ENCODE results near the gene EPHA8.

EPHA8 gene

DNA sequence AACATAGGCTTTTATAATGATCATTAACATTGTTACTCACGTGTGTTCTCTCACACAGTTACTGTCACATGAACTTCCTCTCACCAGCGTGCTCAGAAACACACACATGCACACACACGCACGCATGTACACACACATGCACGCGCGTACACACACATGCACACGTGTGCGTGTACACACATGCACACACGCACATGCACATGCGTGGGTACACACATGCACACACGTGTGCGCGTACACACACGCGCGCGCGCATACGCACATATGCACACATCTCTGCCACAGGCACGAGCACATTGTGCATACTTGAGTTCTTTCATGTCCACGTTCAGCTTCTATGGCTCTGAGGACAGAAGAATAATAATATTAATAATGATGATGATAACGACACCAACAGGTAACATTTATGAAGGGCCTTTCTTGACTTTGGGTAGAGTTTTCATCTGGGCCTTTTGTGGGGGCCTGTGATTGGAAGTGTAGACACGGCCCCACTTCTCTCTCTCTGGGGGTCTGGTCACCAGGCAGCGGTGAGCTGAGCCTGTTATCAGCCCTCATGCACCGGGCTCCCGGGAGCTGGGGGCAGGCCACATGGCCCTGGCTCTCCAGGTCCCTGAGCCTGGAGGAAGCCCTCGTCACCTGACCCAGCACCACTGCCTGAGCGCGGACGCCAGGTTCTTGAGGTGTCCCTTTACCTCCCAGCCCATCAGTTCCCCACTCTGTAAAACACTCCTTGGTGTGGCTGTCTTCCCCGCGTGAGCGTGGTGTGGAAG, 7.0 kb downstream of the EPHA8 start:
- Mint-ChIP-seq H3K27ac (no peak overlapping the region), H3K4me3 (no peak overlapping the region), H3K4me1 (no peaks in the 10 kb centered on the region), H3K36me3 (no peaks in the 10 kb centered on the region), H3K9me3 (no peaks in the 10 kb centered on the region), H3K27me3 (peaks cover 7% of the 10 kb centered on the region)

DNA sequence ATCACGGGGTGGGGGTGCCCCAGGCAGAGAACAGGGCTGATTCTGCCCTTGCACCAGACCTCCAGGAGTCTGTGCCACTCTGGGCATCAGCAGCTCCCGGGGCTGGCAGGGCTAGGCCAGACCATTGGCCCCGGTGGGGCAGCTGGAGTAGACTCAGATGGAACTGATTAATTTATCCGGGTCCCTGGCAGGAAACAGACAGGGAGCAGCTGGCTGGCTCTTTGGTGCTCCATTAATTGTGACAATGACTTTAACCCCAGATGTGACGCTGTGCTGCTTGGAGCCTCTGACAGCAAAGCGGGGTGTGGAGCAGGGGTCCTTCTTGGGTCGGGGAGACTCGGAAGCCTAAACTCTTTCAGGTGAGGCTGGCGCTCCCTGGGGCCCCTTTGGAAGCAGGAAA, 9.5 kb downstream of the EPHA8 start:
- Mint-ChIP-seq H3K36me3 (no peaks in the 10 kb centered on the region), H3K27ac (no peak overlapping the region), H3K4me1 (no peaks in the 10 kb centered on the region), H3K4me3 (no peak overlapping the region), H3K27me3 (peaks cover 5% of the 10 kb centered on the region), H3K9me3 (no peaks in the 10 kb centered on the region)

DNA sequence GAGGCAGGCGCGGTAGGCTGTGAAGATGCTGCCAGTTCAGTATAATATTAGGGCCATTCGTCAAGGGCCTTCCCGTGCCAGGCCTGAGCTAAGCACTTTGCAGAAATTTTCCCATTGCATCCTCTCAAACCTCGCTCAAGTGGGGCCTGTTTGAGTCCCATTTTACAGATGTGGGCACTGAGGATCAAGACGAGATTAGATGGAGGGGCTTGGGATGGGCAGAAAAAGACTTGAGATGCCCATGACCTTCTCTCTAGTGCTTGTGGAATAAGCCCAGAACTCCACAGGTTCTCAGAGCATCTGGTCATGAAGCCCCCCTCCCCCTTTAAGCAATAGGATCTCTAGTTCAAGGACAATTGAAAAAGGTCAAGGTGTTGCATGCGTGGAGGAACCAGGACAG, 9.9 kb downstream of the EPHA8 start:
- no peaks in the 10 kb centered on the region for H3K4me1 Mint-ChIP-seq
- H3K9me3 Mint-ChIP-seq: no peaks in the 10 kb centered on the region
- no peak overlapping the region for H3K27ac Mint-ChIP-seq
- H3K36me3 Mint-ChIP-seq: no peaks in the 10 kb centered on the region
- no peak overlapping the region for H3K4me3 Mint-ChIP-seq
- H3K27me3 Mint-ChIP-seq: peaks cover 5% of the 10 kb centered on the region

DNA sequence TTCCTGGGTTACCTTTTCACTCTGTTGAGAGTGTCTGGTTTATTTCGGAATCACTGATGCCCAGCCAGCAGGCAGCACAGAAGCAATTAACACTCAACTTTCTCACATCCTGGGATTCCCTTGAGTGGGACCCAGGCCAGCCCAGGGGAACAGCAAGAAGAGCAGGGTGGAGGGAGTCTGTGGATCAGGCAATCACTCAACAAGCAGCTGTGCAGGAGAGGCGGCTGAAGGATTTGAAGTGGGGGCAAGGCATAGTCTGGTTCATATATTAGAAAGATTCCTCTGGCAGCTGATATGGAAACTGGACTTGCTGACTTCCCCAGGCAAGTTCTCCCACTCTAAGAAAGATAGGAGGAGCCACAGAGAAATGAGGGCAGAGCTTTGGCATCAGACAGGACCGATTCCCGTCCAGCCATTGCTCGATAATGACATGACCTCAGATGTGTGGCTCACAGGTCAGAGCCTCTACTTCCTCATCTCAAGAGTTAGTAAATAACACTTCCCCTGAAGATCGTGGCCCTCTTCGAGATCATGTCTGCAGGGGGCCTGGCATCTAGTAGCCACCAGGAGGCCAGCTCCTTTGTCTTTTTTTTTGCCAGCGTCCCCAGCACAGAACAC, 12.4 kb downstream of the EPHA8 start:
- H3K27ac Mint-ChIP-seq: no peak overlapping the region
- no peak overlapping the region for H3K4me3 Mint-ChIP-seq
- H3K36me3 Mint-ChIP-seq: no peaks in the 10 kb centered on the region
- H3K4me1 Mint-ChIP-seq: no peaks in the 10 kb centered on the region
- peaks cover 5% of the 10 kb centered on the region for H3K27me3 Mint-ChIP-seq
- H3K9me3 Mint-ChIP-seq: no peaks in the 10 kb centered on the region

DNA sequence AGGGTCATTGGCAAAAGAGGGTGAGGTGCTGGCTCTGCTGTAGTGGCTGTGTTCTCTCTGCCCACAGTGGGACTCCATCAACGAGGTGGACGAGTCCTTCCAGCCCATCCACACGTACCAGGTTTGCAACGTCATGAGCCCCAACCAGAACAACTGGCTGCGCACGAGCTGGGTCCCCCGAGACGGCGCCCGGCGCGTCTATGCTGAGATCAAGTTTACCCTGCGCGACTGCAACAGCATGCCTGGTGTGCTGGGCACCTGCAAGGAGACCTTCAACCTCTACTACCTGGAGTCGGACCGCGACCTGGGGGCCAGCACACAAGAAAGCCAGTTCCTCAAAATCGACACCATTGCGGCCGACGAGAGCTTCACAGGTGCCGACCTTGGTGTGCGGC, 12.9 kb downstream of the EPHA8 start:
- no peaks in the 10 kb centered on the region for H3K9me3 Mint-ChIP-seq
- H3K4me3 Mint-ChIP-seq: no peak overlapping the region
- no peaks in the 10 kb centered on the region for H3K36me3 Mint-ChIP-seq
- H3K27me3 Mint-ChIP-seq: peaks cover 5% of the 10 kb centered on the region
- no peak overlapping the region for H3K27ac Mint-ChIP-seq
- no peaks in the 10 kb centered on the region for H3K4me1 Mint-ChIP-seq

DNA sequence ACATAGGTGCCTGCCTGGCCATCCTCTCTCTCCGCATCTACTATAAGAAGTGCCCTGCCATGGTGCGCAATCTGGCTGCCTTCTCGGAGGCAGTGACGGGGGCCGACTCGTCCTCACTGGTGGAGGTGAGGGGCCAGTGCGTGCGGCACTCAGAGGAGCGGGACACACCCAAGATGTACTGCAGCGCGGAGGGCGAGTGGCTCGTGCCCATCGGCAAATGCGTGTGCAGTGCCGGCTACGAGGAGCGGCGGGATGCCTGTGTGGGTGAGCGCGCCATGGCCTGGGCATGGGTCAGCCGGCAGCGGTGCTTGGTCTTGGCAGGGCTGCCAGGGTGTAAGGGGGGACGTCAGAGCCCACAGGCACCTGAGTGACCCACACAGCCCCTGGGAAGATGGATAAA, 13.3 kb downstream of the EPHA8 start:
- no peak overlapping the region for H3K27ac Mint-ChIP-seq

DNA sequence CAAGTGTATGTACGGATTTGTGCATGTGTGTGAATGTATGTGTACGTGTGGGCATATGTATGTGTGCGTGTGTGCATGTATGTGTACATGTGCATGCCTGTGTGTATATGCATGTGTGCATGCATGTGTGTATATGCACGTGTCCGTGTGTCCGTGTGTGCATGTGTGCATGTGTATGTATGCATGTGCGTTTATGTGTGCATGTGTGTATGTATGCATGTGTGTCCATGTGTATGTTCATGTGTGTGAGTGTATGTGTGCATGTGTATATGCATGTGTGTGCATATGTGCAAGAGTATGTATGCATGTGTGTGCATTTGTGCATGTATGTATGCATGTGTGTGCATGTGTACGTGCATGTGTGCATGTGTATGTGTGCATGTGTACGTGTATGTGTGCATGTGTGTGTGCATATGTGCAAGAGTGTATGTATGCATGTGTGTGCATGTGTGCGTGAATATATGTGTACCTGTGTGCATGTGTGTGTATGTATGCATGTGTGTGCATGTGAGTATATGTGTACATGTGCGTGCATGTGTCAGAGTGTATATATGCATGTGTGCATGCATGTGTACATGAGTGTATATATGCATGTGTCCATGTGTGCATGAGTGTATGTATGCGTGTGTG, 15.6 kb downstream of the EPHA8 start:
- no peaks in the 10 kb centered on the region for H3K9me3 Mint-ChIP-seq
- H3K27me3 Mint-ChIP-seq: peaks cover 5% of the 10 kb centered on the region
- no peak overlapping the region for H3K27ac Mint-ChIP-seq

More for the DNA sequence above, 13.3 kb downstream of the EPHA8 start:
- peaks cover 5% of the 10 kb centered on the region for H3K27me3 Mint-ChIP-seq
- no peak overlapping the region for H3K4me3 Mint-ChIP-seq
- H3K36me3 Mint-ChIP-seq: no peaks in the 10 kb centered on the region
- H3K4me1 Mint-ChIP-seq: no peaks in the 10 kb centered on the region
- H3K9me3 Mint-ChIP-seq: no peaks in the 10 kb centered on the region

DNA sequence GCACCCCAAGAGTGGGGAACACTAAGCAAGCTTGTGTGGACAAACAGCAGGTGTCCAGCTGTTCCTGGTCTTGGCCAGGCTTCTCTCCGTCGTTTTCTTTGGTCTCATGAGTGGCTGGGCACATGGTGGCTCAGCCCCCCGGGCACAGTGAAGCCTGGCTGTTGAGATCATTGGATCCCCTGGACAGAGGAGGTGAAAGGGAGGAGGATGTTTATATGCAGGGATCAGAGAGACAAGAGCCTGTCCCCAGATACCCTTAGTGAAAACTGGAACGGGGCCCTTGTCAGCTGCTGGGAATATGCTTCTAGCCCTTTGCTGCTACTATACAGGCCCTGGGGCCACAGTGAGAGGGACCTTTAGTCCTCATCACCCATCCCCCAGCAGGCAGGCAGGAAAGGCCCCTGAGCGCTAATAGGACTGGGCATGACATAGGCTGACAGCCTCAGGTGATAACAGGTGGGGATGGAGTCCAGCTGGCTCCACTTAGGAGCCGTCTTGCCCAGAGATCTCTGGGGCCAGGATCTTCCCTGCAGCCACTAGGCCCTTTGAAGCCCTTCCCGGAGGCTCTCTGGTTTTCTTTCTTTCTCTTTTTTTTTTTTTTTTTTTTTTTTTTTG, 16.4 kb downstream of the EPHA8 start:
- Mint-ChIP-seq H3K4me1 (no peaks in the 10 kb centered on the region), H3K27me3 (no peaks in the 10 kb centered on the region), H3K4me3 (no peak overlapping the region), H3K36me3 (no peaks in the 10 kb centered on the region), H3K9me3 (no peaks in the 10 kb centered on the region), H3K27ac (no peak overlapping the region)

More for the DNA sequence above, 15.6 kb downstream of the EPHA8 start:
- Mint-ChIP-seq H3K4me1 (no peaks in the 10 kb centered on the region), H3K36me3 (no peaks in the 10 kb centered on the region), H3K4me3 (no peak overlapping the region)

DNA sequence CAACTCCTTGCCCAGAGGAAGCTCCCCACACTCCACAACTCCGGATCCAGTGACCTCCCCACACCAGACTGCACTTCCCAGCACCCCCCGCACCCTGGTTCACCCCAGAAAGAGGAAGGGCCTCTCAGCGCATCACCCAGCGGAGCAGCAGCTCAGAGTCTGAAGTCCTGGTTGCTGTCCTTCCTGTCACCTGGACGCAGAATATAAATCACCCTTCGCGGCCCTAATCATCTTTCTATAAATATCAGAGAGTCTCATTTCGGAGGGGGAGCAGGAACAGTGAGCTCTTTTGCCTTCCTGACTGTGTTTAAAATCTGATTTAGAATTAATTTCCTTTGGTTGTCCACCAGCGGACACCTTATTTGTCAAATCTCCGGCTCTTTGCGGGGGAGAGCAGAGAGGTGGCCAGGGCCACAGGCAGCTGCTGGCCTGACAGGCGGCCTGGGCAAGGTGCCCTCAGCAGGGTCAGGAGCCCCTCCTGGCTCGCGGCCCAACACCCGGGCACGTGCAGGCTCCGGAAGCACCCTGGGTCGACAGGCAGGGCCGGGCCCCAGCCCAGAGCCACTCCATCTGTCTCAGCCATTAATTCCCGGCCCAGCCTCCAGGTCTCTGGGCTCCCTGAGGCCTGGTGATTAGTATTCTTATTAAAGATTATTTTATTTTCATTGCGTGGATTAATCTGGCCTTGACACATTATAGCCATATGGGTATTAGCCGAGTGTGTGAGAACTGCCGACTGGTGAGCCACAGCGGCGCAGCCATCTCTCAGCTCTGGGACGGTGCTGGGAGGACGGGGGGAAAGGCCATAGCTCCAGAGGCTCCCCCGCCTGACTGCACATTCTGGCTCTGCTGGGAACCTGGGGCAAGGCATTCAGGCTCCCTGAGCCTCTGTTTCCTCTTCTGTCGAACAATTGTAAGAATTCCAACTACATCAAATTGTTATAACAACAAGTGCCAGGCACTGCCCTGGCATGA, 19.7 kb downstream of the EPHA8 start:
- no peaks in the 10 kb centered on the region for H3K4me1 Mint-ChIP-seq
- H3K36me3 Mint-ChIP-seq: no peaks in the 10 kb centered on the region
- no peak overlapping the region for H3K27ac Mint-ChIP-seq
- H3K4me3 Mint-ChIP-seq: no peak overlapping the region
- H3K27me3 Mint-ChIP-seq: no peaks in the 10 kb centered on the region
- H3K9me3 Mint-ChIP-seq: no peaks in the 10 kb centered on the region

DNA sequence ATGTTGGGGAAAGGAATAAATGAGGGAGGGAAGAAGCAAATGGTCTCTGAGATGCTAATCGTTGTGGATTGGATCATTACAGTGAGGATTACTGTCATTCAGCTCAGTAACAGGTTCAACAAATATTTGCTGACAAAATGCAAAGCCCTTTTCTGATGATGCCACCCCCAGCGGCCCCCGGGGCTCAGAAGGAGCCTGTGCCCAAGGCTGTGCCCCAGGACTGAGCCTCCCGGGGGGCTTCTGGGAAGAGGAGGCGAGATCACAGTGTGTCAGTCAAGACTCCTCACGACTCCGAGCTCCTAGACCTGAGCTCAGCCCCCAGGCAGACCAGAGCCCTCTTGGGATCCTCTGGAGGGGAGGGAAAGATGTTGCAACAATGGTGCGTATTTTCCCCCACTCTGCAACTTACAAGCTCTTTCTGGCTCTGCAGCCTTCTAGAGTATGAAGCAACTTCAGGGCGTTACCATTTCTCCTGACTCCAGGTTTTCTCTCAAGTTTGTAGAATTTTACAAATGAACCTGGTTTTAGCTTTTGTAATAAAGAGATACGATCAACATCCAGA, 20.8 kb downstream of the EPHA8 start:
- Mint-ChIP-seq H3K4me1 (no peaks in the 10 kb centered on the region), H3K9me3 (no peaks in the 10 kb centered on the region), H3K27ac (no peak overlapping the region), H3K27me3 (no peaks in the 10 kb centered on the region), H3K36me3 (no peaks in the 10 kb centered on the region), H3K4me3 (no peak overlapping the region)

DNA sequence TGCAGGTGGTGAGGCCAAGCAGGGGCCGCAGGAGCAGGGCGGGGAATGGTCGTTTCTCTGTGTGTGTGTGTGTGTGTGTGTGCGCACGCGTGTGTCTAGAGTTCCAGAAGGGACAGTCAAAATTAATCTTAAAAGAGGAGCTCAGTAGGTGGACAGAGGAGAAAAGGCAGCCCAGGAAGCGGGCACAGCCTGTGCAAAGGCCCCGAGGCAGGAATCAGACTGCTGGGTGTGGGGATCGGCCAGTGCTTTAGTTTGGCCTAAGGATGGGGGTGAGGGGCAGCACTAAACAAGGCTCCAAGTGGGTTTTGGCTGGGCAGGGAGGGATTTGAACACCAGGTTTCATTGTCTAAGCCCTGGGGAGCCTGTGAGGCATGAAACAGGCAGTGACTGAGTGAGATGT, 21.7 kb downstream of the EPHA8 start:
- Mint-ChIP-seq H3K4me1 (no peaks in the 10 kb centered on the region), H3K27me3 (no peaks in the 10 kb centered on the region), H3K36me3 (no peaks in the 10 kb centered on the region), H3K27ac (no peak overlapping the region), H3K9me3 (no peaks in the 10 kb centered on the region), H3K4me3 (no peak overlapping the region)

DNA sequence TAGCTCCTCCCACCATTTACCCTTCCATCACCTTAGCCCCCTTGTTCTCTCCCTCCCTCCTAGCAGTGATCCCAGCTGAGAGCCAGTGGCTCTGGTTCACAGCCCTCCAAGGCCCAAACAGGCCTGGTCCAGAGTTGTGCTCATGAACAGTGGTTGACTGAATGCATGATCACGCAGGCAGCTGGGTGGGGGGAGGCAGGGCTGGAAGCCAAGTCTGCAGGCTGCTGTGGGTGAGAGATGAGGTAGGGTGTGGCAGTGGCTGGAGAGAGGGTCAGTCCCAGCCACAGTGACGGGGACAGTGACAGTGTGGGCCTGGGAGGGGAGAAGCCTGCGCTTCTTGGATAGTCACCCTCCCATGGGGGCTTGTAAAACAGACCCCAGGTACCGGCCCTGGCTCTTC, 22.2 kb downstream of the EPHA8 start:
- no peak overlapping the region for H3K4me3 Mint-ChIP-seq
- no peaks in the 10 kb centered on the region for H3K27me3 Mint-ChIP-seq
- no peaks in the 10 kb centered on the region for H3K36me3 Mint-ChIP-seq
- no peaks in the 10 kb centered on the region for H3K9me3 Mint-ChIP-seq
- H3K27ac Mint-ChIP-seq: no peak overlapping the region
- H3K4me1 Mint-ChIP-seq: no peaks in the 10 kb centered on the region

DNA sequence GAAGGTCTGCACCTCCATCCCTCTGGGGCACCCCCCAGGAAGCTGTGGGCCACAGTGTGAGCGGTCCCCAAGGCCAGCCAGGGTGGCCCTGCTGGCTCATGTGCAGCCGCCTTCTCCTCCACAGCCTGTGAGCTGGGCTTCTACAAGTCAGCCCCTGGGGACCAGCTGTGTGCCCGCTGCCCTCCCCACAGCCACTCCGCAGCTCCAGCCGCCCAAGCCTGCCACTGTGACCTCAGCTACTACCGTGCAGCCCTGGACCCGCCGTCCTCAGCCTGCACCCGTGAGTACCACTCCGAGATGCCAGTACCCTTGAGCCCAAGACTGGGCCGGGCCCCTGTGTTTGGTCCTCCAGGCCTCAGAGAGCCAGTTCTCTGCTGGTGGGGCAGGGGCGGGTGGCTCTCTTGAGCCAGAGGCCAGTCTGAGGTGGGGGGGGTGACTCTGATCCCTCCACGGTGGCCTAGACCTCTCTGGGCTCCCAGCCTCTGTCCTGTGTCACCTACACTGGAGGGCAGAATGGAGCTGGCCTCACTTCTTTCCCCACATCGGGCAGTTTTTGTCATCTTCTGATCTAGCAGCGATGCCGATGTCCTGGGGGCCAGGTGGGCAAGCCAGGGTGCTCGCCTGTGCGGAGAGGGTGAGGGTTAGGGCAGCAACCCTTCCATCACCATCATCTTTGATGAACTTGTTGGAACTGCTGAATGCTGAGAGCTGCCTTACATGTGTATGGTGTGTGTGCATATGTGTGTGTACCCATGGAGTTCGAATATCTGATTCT, 23.3 kb downstream of the EPHA8 start:
- no peak overlapping the region for H3K4me3 Mint-ChIP-seq
- H3K27ac Mint-ChIP-seq: no peak overlapping the region
- peaks cover 3% of the 10 kb centered on the region for H3K27me3 Mint-ChIP-seq
- H3K9me3 Mint-ChIP-seq: no peaks in the 10 kb centered on the region
- no peaks in the 10 kb centered on the region for H3K36me3 Mint-ChIP-seq
- no peaks in the 10 kb centered on the region for H3K4me1 Mint-ChIP-seq

DNA sequence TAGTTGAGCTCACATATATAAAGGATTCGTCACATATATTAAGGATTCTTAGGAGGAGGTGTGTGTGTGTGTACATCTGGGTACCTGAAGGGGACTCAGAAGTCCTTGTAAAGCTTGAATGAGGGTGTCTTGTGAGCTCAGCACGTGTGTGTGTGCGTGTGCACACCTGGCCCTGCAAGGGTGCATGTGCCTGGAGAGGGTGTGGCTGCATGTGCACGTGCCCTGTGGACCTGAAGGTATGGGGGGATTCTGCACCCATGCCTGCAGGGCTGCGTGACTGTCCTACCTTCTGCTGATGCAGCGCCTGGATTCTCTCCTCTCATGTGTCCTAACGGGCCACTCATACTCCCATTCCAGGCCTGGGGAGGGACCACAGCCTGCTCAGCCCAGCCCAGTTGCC, 24.0 kb downstream of the EPHA8 start:
- Mint-ChIP-seq H3K27me3 (peaks cover 6% of the 10 kb centered on the region), H3K27ac (no peak overlapping the region), H3K4me3 (no peak overlapping the region), H3K4me1 (no peaks in the 10 kb centered on the region), H3K36me3 (no peaks in the 10 kb centered on the region), H3K9me3 (no peaks in the 10 kb centered on the region)
